Germinal center (tissue), 1 donor: Measurements from ENCODE around the gene MSL3B.
A peak's percentile ranks its signal among the peaks of the same experiment; 100 is the strongest.
"Not testable (repeated sequence)": the region's sequence is repeated elsewhere in the genome, so short reads cannot be mapped to it uniquely, and the experiment has no call there.

Experiments
- DNase-seq: peaks from one replicate; pipeline ENCODE4 v3.0.0; 2012; ENCODE audit warnings: mixed read lengths, low spot score

Gene MSL3B

DNA sequence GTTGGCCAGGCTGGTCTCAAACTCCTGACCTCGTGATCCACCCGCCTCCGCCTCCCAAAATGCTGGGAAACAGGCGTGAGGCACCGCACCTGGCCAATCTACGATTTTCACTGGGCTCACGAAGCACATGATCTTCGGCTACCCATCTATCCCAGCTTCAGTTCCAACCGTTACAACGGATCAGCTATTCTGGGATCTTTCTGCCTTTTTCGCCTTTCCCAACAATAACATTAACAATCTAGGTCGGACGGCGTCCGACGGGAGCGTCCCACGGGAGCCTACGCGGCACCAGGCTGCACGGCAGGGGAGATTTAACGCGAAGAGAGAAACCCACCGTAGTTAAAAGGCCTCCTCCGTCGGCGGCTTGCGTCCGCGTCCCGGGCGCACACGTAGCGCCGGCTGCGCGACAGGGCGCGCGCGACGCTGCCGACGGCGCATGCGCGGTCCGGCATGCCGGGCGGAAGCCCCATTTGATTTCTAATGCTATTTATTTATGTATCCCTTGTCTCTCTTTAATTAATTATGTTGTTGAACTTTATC is at the start of gene MSL3B:
Gene MSL3B (minus strand): TSS at position 394 of the 540 bp plus-strand sequence.
- DNase-seq = peak; percentile 86

DNA sequence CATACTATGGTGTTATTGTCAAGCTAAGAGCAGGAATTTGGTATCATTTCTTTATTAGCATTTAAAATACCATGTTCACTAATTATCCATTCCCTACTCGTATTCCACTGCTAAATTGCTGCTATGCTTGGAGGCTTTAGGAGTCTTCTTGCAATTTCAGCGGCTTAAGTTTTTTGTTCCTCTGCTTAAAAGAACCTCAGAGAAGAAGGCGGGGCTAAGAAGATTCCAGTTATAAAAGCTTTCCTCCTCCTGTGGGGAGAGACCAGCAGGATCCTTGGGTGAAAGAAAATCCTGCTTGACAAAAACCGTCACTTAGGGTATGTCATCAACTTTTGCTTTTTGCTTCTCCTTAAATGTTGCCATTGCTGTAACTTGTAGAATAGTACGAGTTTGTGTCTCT is 48.9 kb upstream of the MSL3B start, which contains the start of gene TRPM8:
Gene TRPM8 (plus strand): TSS at position 258 of the 400 bp plus-strand sequence. CDS start 9,165 bp downstream, outside the sequence.
- no peak for DNase-seq

DNA sequence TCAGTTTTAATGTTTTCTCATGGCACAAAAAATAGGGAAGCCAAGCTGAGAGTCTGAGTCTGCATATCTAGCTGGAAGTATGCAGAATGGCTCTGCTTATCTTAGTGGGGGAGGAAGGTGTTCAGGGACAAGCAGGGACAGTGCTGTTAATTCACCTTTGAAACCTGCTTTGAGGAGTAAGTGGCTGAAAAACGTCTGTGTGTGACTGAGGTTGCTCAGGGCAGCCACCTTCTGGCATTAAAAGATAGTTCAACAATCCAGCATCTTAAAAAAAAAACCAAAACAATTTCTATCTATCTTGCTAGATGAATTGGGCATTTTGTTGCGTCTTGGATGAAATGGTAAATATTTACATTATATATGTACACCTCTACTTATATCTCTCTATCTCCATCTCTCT is 46.9 kb upstream of the MSL3B start:
- no peak for DNase-seq

DNA sequence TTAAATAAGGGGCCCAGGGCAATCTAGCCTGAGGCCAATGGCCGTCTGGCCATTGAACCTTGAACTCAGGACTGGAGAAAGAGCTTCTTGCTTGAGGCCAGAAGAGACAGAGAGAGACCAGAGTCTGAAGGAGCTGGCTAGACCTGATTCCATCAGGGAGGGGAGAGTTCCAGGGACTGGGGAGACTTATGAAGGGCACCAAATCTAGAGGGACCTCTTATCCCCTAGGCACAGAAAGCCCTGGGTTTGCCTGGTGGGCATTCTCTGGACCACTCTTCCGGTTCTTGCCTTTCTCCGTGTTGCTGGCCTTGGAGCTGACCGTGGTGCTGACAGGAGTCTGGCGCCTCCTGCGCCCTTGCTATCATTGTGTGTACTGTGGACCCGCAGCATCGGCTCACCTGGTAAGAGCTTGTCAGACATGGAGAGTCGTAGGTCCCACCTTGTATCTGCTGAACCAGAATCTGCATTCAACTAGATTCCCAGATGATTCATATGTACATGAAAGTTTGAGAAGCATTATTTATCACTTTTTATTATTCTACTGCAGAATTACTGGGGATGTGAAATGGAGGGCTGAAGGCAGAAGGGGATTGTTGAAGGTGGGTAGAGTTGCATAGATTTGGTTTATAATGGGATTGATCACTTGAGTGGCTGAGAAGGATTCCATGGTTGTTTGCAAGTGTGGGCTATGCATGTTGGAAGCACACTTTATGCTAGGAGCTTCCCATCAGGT is 44.7 kb upstream of the MSL3B start:
- DNase-seq = no peak

DNA sequence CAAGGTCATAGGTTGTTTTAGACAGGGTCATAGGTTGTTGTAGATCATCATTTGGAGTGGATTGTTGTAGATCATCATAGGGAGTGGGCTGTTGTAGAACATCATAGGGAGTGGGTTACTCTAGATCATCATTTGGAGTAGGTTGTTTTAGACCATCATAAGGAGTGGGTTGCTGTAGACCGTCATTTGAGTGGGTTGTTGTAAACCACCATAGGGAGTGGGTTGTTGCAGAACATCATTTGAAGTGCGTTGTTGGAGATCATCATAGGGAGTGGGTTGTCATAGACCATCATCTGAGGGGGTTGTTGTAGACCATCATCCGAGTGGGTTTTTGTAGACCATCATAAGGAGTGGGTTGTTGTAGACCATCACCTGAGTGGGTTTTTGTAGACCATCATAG is 39.4 kb upstream of the MSL3B start:
- no peak for DNase-seq

DNA sequence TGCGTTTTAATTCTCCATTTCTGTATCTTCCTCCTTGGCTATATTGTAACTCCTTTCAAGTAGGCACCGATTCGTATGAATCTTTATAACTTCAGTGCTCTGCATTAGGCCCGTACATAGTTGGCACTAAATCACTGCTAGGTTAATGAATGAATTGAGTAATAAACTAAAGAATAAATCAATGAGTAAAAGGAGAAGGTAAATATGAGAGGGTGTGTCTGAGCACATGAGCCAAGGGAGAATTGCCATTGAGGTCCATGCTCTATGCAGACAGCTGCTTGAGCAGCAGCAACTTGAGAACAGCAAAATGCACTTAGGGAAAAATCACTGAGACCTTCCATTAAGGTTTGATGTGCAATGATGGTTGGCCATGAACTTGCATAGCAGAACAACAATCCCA is 37.8 kb upstream of the MSL3B start:
- no peak for DNase-seq

DNA sequence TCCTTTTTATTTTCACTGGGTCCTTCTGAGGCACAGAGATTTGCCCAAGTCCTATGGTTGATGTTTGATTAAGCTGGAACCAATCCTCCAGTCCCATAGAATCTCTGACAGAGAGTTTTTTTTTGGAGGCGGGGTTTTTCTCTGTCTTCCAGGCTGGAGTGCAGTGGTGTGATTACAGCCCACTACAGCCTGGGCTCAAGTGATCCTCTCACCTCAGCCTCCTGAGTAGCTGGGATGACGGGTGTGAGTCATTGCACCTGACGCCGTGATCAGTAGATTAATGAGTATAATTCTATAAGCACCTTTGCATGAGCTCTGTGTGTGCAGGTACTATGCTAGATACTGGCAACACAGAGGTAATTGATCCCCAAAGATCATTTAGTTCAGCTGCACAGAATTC is 33.7 kb upstream of the MSL3B start:
- DNase-seq = no peak

DNA sequence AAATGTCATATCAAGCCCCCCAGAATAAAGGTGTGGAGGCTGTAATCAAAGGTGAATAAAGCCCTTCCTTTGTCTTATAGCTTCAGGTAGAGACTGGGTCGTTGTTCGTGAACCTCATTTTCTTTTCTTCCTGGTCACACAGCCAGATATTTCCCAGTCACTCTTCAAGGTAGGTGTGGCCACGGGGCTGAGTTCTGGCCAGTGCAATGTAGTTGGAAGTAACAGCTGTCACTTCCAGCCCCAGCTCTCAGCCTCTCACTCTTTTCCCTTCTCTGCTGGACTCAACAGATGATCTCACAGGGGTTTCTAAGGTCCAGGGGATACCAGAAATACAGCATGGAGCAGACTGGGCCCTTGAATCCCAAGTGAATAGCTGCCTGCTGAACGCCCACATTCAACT is 33.2 kb upstream of the MSL3B start:
- no peak for DNase-seq

DNA sequence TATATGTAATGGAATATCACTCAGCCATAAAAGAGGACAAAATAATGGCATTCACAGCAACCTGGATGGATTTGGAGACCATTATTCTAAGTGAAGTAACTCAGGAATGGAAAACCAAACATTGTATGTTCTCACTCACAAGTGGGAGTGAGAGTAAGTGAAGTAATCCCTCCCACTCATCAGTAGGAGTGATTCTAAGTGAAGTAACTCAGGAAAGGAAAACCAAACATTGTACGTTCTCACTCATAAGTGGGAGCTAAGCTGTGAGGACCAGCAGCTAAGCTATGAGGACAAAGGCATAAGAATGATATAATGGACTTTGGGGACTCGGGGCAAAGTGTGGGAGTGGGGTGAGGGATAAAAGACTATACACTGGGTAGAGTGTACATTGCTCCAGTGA is 28.1 kb upstream of the MSL3B start:
- not testable (repeated sequence) for DNase-seq

DNA sequence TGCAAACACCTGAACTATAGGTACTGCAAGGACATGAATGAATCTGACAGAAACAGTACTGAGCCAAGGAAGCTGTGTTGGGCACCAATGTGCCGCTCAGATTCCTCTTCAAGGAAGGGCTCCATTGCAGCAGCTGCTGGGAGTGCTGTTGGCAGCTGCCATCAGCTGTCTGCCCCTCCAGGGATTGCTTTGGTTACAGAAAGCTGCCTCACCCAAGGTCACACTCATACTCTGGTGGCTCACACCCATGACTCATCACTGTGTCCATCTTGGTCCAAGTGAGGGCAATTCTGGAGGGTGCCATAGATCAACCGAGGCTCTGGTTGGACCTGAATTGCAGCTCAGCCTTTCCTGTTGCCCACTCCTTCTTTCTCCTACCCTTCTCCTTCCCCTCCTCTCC is 24.6 kb upstream of the MSL3B start:
- no peak for DNase-seq

DNA sequence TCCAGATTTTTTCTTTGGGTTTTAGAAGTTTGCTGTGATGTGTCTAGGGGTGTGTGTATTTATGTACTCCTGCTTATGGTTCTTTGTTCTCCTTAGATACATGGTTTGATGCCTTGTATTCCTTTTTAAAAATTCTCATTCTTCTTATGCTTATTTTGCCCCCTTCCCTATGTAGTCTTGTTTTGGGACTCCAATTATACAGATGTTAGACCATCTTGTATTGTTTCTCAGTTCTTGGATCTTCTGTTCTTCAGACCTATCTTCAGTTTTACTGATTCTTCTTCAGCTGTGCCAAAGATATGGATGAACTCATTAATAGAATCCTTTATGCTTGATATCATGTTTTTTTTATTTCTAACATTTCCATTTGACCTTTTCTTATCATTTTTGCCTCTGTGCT is 14.2 kb upstream of the MSL3B start:
- DNase-seq = no peak

DNA sequence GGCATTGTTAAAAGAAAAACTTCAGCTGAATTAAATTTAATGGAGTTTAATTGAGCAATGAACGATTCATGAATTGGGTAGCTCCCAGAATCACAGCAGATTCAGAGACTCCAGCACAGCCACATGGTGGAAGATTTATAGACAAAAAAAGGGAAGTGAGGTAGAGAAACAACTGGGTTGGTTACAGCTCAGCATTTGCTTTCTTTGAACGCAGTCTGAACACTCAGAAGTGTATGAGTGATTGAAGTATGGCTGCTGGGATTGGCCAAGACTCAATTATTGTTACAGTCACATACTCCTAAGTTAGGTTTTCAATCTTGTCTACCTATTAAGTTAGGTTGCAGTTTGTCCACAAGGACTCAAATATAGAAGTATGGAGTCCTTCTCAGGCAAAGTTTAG is 3.9 kb upstream of the MSL3B start:
- DNase-seq = not testable (repeated sequence)

DNA sequence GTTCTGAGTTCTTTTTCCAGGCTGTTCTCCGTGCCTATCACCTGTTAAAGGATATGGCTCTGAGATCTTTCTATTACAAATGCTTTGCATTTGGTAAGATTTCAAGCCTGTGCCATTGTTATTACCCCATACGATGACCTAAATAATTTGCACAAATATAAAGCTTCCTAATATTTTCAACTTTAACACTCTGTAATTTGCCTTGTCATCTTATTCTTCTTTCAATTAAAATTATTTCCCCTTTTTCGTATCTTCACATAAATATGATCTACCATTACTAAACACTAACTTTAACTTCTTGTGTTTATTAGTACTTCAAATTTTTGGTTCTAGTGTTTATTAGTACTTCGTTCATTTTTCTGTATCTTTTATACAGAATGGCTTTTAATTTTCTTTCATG is 3.2 kb upstream of the MSL3B start:
- no peak for DNase-seq

DNA sequence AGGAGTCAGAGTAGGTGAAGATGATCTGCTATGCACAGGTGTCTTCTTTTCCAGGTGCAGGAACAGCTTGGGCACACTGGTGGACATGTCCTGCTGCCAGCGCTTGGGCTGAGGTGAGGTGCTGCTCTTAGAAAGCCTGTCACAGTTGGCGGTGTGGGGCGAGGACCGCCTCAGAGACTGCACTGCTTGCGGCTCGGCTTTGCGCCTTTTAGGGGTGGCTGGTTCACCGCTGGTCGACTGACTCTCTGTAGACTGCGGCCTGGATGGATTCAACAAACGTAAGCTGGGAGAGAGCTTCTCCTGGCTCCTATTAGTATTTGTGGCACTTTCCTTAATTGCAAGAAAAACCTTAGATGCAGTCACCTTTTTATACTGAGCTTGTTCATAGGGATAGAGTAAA is 1.7 kb downstream of the MSL3B start:
- no peak for DNase-seq

DNA sequence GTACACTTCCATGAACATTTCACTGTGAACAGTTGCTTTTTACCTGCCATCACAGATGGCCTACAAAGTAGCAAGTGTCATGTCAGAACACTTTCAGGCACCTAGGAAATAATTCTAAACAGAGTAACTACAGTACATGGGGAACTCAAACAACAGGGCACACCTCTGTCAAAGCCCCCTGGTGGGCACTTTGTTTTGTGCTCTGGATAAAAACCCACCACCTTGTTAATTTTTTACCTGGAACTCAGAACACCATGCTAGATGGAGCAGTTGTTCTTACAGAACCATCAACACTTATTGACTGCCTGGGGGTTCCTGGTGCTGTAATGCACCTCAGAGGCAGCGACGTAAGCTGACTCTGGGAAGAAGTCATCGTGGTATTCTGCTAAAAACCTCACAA is 2.3 kb downstream of the MSL3B start:
- DNase-seq = peak; percentile 31

DNA sequence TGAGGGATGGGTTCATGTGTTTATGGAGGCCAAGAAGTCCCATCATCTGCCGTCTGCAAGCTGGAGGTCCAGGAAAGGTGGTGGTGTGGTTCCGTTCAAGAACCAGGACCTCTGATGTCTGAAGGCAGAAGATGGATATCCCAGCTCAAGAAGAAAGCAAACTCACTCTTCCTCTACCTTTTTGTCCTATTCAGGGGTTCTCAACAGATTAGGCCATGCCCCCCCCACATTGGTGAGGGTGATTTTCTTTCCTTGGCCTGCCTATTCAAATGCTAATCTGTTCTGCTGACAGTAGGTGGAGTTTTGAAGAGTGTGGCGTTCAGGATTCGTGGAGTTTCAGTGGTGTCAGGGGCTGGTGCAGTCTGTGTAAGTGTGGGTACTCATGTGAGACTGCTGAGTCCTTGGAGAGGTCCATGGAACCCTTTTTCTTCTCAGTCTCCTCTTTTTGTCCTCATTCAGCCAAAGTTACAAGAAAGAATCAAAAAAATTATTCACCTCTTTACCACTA is 5.9 kb downstream of the MSL3B start:
- no peak for DNase-seq

DNA sequence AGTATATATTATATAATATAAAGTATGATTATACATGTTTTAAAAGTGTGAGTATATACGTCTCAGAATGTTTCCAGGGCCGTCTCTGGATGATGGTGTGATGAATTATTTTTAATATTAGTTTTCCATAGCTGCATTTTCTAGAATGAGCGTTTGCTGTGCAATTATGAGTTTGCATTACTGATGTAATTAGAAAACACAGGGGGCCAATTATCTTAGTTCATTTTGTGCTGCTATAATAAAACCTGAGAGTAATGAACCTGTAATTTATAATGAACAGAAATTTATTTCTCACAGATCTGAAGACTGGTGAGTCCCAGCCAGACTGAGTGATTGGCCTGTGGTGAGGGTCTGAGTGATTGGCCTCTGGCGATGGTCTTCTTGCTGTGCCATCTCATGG is 9.9 kb downstream of the MSL3B start:
- no peak for DNase-seq

DNA sequence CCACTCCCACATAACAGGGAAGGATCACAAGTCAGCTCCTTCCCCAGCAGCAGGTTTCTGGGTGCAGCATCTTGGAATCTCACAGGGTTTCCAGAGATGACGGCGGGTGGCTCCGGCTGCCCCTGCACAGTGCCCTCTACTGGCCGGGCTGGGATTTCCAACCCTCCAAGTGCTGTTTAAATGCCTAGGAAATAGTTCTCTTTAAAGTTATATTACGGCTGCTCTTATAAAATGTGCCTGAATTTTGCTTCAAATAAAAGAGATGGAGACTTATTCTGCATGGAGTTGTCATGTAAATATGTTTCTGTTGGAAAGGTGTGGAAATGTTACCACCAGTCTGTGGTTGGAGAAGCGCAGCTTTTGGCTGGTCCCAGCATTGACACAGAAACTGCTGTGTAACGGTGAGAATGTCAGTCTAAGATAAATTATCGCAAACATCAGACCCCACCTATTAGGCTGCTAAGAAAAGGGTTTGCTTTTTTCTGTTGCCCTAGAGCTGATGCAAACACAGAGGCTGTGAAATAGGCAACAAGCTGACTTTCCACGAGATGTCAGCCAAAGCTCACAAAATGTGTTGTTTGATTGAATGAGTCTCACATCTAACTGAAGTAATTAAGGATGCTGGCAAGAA is 10.6 kb downstream of the MSL3B start:
- peak; percentile 62 for DNase-seq

DNA sequence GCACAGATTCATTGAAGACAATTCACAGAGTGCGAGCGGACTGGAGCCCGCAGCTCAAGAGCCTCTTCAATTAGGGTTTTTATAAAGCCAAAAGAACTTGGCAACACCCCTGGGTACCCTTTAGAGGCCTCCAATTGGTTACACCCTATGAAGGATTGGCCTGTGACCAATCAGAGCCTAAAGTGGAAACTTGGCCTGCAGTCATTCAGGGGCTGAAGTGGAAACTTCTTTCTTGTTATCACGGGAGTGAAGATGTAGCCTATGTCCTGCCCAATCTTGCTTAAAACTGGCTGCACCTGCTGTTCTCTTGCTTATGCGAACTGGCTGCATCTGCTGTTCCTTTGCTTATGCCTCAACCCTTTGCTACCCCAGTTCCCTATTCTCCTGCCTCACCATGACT is 12.0 kb downstream of the MSL3B start:
- no peak for DNase-seq

DNA sequence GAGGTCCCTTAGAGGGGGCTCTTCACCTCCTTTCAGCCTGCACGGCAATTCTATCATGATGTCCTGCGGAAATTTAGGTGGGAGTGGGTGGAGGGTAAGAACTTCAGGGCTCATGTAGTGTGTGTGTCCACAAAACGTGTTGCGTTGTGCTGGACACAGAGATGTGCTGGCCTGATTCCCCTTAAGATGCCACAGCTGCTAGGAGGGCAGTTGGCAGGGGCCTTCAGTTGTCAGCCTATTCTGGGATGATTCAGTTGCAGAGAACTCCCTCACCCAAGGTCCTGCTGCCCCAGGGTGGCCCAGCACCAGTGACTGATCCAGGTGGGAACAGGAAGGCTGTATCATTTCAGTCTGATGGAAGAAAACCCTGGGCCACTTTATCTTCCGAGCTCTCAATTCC is 12.8 kb downstream of the MSL3B start:
- DNase-seq = no peak

DNA sequence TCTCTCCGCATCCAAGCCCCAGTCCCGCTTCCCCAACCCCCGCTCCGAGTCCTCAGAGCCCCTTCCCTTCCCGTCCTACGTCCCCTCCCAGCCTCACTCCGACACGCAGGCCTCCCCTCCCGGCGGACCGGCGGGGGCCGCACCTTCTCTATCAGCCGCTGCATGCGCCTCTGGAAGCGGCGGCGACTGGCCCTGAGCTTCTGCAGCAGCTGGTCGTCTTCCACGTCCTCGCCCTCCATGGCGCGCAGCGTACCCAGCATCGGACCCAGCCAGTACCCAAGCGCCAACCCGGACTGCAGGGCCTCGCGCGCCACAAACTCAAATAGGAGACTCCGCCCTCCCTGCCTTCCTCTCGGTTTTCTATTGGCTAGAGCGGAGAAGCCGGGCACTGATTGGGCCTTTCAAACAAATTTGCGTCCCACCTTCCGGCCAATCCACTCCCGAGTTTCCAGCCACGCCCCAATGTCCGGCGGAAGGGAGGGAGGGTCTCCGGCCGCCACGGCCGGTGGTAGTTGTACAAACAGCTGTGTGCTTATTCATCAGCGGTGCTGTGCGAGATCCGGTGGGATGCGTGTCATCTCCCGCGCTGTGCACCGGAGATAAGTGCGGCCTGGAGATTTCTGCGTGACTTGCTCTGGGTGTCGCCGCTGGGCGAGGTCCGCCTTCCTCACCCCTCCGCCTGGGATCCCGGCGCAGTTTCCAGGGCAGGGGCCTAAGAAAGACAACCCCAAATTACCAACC is 13.8 kb downstream of the MSL3B start, which contains the start of gene HJURP:
Gene HJURP (minus strand): TSS at position 295 of the 741 bp plus-strand sequence. CDS start 35 bp downstream, at position 260.
- peak; percentile 99 for DNase-seq

DNA sequence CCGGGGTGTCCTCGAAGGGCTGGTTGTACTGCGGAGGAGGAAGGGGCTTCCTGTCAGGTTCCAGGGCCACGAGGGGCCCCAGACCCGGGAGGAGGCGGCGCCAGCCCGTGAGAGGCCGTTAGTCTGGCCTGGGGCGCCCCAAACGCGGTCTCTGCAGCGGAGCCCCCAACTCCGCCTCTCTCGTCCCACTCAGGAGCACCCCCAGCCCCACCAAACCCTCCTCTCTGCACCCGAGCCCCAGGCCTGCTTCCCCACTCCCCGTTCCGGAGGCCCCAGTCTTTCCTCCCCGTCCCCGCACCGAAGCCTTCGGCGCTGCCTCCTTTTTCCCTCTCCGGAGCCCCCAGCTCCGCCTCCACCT is 14.3 kb downstream of the MSL3B start:
- DNase-seq = no peak

DNA sequence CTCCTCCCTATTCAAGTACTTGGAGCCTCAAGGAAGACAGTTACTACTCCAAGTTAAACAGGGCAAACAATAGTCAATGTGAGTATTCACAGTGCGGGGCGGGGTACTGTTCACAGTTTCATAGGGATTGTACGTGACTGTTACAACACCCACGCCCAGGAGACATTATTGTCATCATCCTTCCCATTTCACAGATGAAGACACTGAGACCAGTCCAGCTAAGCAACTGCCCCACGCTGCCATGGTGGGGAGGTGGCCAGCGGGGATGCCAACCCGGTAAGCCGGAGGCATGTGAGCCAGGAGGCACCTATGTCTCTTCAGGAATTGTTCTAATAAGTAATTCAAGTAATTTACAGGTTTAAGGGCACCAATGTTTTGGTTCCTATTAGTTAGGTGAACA is 14.8 kb downstream of the MSL3B start:
- no peak for DNase-seq
